Karpas-422 (cell line): ENCODE data around the gene HUS1B. TPM values are rescaled to one million over a fixed set of nuclear protein-coding genes. Genes with fewer than 3 reads are reported as not detected.

ENCODE experiments used
- DNase-seq: peaks from one replicate; pipeline ENCODE4 v3.0.0-alpha.2; 2015
- H2AFZ ChIP-seq: fragments of 200-600 bp; sonication (generic); 2 replicates; pipeline ENCODE4 v1.6.1; 2014; ENCODE audit warnings: antibody characterized with exemption, low read length, mixed read lengths
- H3K27ac ChIP-seq: fragments of 200-600 bp; sonication (generic); 2 replicates; pipeline ENCODE4 v1.5.1; 2014; ENCODE audit warnings: mild to moderate bottlenecking, low read length, moderate library complexity
- H3K27me3 ChIP-seq: fragments of 200-600 bp; sonication (generic); 2 replicates; pipeline ENCODE4 v1.6.1; 2014; ENCODE audit warnings: low read length, mixed read lengths
- H3K36me3 ChIP-seq: fragments of 200-600 bp; sonication (generic); 2 replicates; pipeline ENCODE4 v1.6.1; 2014; ENCODE audit warnings: low read length, mixed read lengths; ENCODE audit not compliant: insufficient read depth
- H3K4me1 ChIP-seq: fragments of 200-600 bp; sonication (generic); 2 replicates; pipeline ENCODE4 v1.6.1; 2014; ENCODE audit warnings: mild to moderate bottlenecking, low read length, mixed read lengths
- H3K4me2 ChIP-seq: fragments of 200-600 bp; sonication (generic); 2 replicates; pipeline ENCODE4 v1.6.1; 2014; ENCODE audit warnings: low read length, low read depth, mild to moderate bottlenecking; ENCODE audit not compliant: poor library complexity, severe bottlenecking
- H3K4me3 ChIP-seq: fragments of 200-600 bp; sonication (generic); 2 replicates; pipeline ENCODE4 v1.5.1; 2014; ENCODE audit warnings: mild to moderate bottlenecking, antibody characterized with exemption, low read length, mixed read lengths
- H3K79me2 ChIP-seq: fragments of 200-600 bp; sonication (generic); 2 replicates; pipeline ENCODE4 v1.6.1; 2014; ENCODE audit warnings: mild to moderate bottlenecking, low read length, mixed read lengths
- H3K9ac ChIP-seq: fragments of 200-600 bp; sonication (generic); 2 replicates; pipeline ENCODE4 v1.6.0; 2014; ENCODE audit warnings: low read length
- H3K9me2 ChIP-seq: fragments of 200-600 bp; sonication (generic), shearing (Covaris generic); replicated peaks from 2 replicates; pipeline ENCODE4 v1.6.0; 2014; ENCODE audit warnings: mild to moderate bottlenecking, low read length, moderate library complexity; ENCODE audit not compliant: insufficient read depth
- H3K9me3 ChIP-seq: fragments of 300-700, 200-600 bp; sonication (generic); 2 replicates; pipeline ENCODE4 v1.6.1; 2014; ENCODE audit warnings: low read length, mixed read lengths
- H4K20me1 ChIP-seq: fragments of 200-600 bp; sonication (generic); 2 replicates; pipeline ENCODE4 v1.6.1; 2014; ENCODE audit warnings: mild to moderate bottlenecking, antibody characterized with exemption, low read length, low read depth; ENCODE audit not compliant: insufficient read depth
- total RNA-seq: library from RNA; depleted of rRNA; stranded (reverse); fragments of >200 nt; shearing (Covaris generic); gene quantifications from 2 replicates; pipeline ENCODE4 v1.2.3, GENCODE V29; 2014; ENCODE audit warnings: low replicate concordance; rRNA removed

The HUS1B gene
- total RNA-seq, result 0.30 and 2.2 TPM in 2 replicates

DNA sequence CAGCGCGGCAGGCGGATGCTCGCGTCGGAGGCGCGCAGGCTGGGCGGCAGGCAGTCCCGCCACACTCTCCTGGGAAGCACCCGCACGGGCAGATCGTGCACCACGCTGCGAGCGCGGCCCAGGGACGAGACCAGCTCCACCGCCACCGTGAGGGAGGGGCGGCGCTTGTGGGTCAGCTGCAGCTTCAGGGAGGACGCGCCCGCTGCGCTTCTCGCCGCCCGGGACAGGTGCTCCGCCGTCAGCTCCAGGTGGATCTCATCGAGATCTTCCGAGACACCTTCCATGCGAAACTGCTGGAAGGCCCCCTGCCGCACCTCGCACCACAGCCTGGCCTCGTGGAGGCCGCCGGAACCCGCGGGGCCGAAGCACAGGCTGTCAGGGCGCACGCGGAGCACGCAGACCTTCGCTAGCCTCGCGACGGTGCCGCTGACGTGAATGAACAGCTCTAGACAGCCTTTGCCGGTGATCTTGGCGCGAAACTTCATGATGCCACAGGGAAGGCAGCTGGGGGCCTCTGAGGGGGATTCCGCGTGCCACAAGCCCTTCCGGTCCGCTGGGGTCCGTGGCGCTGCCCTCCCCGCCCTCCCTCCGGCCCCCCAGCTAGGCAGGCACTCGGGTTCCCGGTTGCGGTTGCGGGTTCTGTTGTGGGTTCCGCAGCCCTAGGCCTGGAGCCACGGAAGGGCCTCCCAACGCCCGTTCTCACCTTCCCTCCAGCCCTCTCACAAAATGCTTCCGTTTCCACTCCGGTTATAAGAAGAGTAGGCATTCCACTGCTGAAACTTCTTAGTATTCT lies at the start of gene HUS1B:
Gene HUS1B (minus strand): TSS at position 641 of the 793 bp plus-strand sequence. CDS start 156 bp downstream, at position 485.
- DNase-seq, result no peak
- H3K27ac ChIP-seq, result no peak within 1 kb of the TSS
- H3K9me2 ChIP-seq, result no peaks in the 10 kb centered on the region
- H3K4me2 ChIP-seq, result no peak within 1 kb of the TSS
- no peaks in the 10 kb centered on the region for H3K27me3 ChIP-seq
- H2AFZ ChIP-seq, result no peak within 1 kb of the TSS
- H3K4me1 ChIP-seq, result no peaks in the 10 kb centered on the region
- no peak within 1 kb of the TSS for H3K9ac ChIP-seq
- H3K4me3 ChIP-seq, result no peak within 1 kb of the TSS
- no peaks in the 10 kb centered on the region for H3K9me3 ChIP-seq
- H3K79me2 ChIP-seq, result peaks cover 6% of the 10 kb centered on the region
- no peaks in the 10 kb centered on the region for H3K36me3 ChIP-seq
- peaks cover 5% of the 10 kb centered on the region; the same call in 1 of the 2 replicates for H4K20me1 ChIP-seq

DNA sequence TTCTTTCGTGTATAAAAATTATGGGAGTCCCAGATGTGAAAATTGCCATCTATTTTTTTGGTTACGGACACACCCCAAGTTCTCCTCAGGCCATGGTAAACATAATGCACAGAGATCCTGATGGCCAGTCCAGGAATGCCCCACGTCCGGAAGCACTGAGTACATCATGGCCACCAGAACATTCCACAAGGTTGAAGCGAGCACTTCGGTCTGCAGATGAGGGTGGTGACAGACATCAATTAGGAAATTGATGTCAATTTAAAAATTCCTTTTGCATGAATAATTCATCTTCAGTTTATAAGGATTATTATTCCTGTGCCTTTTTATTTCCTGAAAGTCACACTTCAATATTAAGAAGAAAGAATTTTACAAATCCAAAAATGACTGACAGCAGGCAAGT lies 49.2 kb upstream of the HUS1B start:
- Histone ChIP-seq H3K4me3 (no peak overlapping the region), H3K9me2 (no peaks in the 10 kb centered on the region), H2AFZ (no peak overlapping the region), H4K20me1 (no peaks in the 10 kb centered on the region), H3K36me3 (no peaks in the 10 kb centered on the region), H3K27ac (no peak overlapping the region), H3K9ac (no peak overlapping the region), H3K79me2 (no peaks in the 10 kb centered on the region), H3K4me1 (peaks cover 26% of the 10 kb centered on the region), H3K9me3 (no peaks in the 10 kb centered on the region), H3K4me2 (no peak overlapping the region), H3K27me3 (no peaks in the 10 kb centered on the region)
- DNase-seq, result no peak

DNA sequence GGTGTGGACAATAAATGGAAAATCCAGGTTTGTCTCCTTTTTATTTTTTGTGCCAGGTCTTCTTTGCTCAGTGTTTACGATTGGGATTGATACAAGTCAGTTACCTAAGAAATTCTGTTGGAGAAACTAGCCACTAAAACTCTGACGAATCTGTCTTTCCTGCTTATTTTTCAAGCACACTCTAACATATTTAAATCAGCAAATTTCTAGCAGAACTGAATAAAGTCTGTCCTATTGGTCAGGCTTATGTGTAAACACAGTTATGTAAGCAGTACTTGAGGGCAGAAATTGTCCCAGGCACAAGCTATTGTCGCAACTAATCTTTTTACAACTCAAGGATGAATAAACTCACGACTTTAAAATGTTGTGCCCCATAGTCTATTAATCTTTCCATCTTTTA lies 48.1 kb upstream of the HUS1B start:
- no peak overlapping the region for H3K4me3 ChIP-seq
- no peaks in the 10 kb centered on the region for H3K27me3 ChIP-seq
- no peak overlapping the region for H2AFZ ChIP-seq
- H3K4me1 ChIP-seq, result peaks cover 16% of the 10 kb centered on the region
- no peak overlapping the region for H3K4me2 ChIP-seq
- H3K27ac ChIP-seq, result no peak overlapping the region
- no peaks in the 10 kb centered on the region for H3K9me2 ChIP-seq
- H3K9me3 ChIP-seq, result no peaks in the 10 kb centered on the region
- no peak overlapping the region for H3K9ac ChIP-seq
- H4K20me1 ChIP-seq, result no peaks in the 10 kb centered on the region
- no peak for DNase-seq
- H3K36me3 ChIP-seq, result no peaks in the 10 kb centered on the region
- no peaks in the 10 kb centered on the region for H3K79me2 ChIP-seq

DNA sequence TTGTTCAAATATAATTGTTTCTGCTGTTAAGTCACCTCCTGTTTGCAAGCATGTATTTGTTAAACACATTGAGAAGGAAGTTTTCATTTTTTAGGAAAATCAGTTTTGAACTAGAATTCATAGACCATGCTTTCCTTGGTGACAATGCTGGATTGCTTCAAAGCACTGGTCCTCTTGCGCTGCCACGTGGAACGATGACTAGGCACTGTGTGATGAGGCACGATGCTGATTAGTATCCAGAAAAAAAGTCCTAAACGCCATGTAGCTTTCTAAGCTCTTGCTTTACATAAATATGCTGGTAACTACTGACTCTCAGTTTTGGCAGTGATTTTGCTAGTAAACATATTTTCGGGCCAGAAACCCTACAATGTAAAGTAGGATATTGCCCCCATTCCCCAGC lies 47.1 kb upstream of the HUS1B start:
- Histone ChIP-seq H3K9ac (no peak overlapping the region), H3K79me2 (no peaks in the 10 kb centered on the region), H3K27me3 (no peaks in the 10 kb centered on the region), H3K9me2 (no peaks in the 10 kb centered on the region), H3K9me3 (no peaks in the 10 kb centered on the region), H2AFZ (no peak overlapping the region), H3K4me3 (no peak overlapping the region), H3K27ac (no peak overlapping the region), H4K20me1 (no peaks in the 10 kb centered on the region), H3K4me2 (no peak overlapping the region), H3K36me3 (no peaks in the 10 kb centered on the region), H3K4me1 (peaks cover 8% of the 10 kb centered on the region)
- no peak for DNase-seq

DNA sequence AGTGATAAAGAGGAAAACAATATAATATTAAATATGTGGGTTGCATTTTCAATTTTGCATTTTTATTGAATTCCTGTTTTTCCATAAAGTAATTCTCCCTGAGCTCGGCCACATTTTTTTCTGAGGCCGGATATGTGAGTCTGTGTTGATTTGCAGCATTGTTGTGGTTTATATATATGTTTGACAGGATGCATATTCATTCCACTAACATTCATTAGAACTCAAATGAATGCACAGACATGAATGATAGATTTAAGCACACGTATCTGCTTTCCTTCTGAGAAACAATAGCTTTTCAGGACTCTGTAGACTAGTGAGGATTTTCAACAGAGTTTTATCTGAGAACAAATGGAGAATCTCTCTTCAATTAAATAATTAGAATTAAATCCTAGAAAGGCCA lies 46.7 kb upstream of the HUS1B start:
- Histone ChIP-seq H3K27ac (no peak overlapping the region), H3K4me2 (no peak overlapping the region), H3K9me3 (no peaks in the 10 kb centered on the region), H3K9me2 (no peaks in the 10 kb centered on the region), H3K9ac (no peak overlapping the region), H3K4me1 (peaks cover 3% of the 10 kb centered on the region), H3K4me3 (no peak overlapping the region), H3K27me3 (no peaks in the 10 kb centered on the region), H3K79me2 (no peaks in the 10 kb centered on the region), H3K36me3 (no peaks in the 10 kb centered on the region), H4K20me1 (no peaks in the 10 kb centered on the region), H2AFZ (no peak overlapping the region)
- DNase-seq, result no peak

DNA sequence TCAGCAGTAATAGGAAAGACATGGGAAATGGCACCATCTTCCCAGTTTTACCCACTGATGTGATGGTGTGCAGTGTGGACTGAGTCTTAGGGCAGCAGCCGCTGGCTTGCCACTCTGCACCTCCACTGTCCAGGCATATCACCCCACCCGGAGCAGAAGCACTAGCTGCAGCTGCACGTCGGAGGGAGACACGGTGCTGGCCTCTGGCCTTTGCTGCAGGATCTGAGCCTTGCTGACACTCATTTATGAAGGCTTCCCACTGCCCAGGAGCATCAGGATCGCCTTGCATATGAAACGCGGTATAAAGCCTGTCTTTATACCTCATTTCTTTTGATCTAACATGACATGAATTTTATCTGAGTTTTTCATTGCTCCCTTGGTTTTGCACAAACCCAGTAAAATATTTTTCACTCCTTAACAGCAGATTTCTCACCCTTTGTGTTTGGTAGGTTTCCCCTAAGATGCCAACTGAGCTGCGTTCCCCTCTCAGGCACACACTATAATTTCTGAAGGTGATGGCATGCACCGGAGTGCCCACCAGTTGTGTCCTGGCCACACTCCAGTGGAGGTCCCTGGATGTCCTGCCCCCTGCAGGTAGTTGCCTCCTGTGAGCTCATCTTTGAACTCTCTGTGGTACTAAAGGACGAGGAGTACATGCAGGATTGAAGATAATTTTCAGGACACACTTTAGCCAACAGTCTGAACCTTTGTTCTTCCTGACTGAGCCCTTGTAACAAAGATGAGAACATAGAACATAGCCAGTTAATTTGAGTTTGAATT lies 45.0 kb upstream of the HUS1B start:
- no peaks in the 10 kb centered on the region for H4K20me1 ChIP-seq
- H3K79me2 ChIP-seq, result no peaks in the 10 kb centered on the region
- H3K9me2 ChIP-seq, result no peaks in the 10 kb centered on the region
- no peak overlapping the region for H3K27ac ChIP-seq
- H3K36me3 ChIP-seq, result no peaks in the 10 kb centered on the region
- H3K4me2 ChIP-seq, result no peak overlapping the region
- H2AFZ ChIP-seq, result no peak overlapping the region
- H3K4me3 ChIP-seq, result no peak overlapping the region
- DNase-seq, result no peak
- H3K4me1 ChIP-seq, result no peaks in the 10 kb centered on the region
- H3K27me3 ChIP-seq, result no peaks in the 10 kb centered on the region
- H3K9me3 ChIP-seq, result no peaks in the 10 kb centered on the region
- H3K9ac ChIP-seq, result no peak overlapping the region

DNA sequence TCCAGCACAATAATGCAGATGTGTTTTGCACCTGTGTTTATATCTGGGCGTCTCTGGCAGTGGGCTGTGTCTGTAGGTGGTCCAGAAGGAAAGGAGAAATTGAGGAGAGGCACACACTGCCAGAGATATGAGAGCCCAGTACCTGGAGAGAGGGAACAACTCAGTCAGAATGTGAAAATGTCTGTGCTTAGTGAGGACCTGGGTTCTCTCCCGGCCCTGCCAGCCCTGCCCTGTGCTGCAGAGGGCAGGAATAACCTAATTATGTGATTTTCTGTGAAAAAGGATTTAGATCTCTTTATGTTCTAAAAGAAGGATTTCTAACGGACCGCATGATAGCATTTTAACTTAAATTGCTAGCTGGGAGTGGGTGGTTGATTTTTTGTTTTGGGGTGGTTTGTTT lies 44.3 kb upstream of the HUS1B start:
- Histone ChIP-seq H3K9me3 (no peaks in the 10 kb centered on the region), H3K9ac (no peak overlapping the region), H3K79me2 (no peaks in the 10 kb centered on the region), H3K27me3 (no peaks in the 10 kb centered on the region), H3K27ac (no peak overlapping the region), H3K36me3 (no peaks in the 10 kb centered on the region), H3K4me2 (no peak overlapping the region), H3K4me1 (no peaks in the 10 kb centered on the region), H3K9me2 (no peaks in the 10 kb centered on the region), H4K20me1 (no peaks in the 10 kb centered on the region), H3K4me3 (no peak overlapping the region), H2AFZ (no peak overlapping the region)
- no peak for DNase-seq

DNA sequence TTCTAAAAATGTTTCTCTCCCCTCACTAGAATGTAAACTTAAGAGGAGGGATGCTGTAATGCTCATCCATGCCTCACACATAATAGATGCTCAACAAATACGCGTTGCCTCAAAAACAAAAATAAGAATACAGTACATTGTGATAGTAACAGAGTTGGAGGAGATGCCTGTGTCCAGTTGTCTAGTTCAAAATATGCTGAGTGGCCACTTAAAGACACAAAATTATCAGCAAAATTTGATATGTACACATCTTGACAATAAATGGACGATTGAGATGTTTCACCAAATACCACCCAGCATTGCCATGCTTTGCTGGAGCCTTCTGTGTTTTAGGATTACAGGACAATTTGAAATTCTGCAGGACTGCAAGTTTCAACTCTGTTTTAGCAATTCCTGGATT lies 43.6 kb upstream of the HUS1B start:
- DNase-seq, result no peak
- Histone ChIP-seq H3K36me3 (no peaks in the 10 kb centered on the region), H4K20me1 (no peaks in the 10 kb centered on the region), H3K9me3 (no peaks in the 10 kb centered on the region), H3K9ac (no peak overlapping the region), H2AFZ (no peak overlapping the region), H3K27me3 (no peaks in the 10 kb centered on the region), H3K4me2 (no peak overlapping the region), H3K4me3 (no peak overlapping the region), H3K79me2 (no peaks in the 10 kb centered on the region), H3K9me2 (no peaks in the 10 kb centered on the region), H3K4me1 (no peaks in the 10 kb centered on the region), H3K27ac (no peak overlapping the region)
